ENCODE measurements around the gene WDR93. TPM values are rescaled to one million over a fixed set of nuclear protein-coding genes. Genes with fewer than 3 reads are reported as not detected.
A peak's percentile ranks its signal among the peaks of the same experiment; 100 is the strongest.

Gene WDR93
- total and polyA plus RNA-seq, 8 donors: 0.09 to 0.92 (median 0.15) TPM; not detected in 1

DNA sequence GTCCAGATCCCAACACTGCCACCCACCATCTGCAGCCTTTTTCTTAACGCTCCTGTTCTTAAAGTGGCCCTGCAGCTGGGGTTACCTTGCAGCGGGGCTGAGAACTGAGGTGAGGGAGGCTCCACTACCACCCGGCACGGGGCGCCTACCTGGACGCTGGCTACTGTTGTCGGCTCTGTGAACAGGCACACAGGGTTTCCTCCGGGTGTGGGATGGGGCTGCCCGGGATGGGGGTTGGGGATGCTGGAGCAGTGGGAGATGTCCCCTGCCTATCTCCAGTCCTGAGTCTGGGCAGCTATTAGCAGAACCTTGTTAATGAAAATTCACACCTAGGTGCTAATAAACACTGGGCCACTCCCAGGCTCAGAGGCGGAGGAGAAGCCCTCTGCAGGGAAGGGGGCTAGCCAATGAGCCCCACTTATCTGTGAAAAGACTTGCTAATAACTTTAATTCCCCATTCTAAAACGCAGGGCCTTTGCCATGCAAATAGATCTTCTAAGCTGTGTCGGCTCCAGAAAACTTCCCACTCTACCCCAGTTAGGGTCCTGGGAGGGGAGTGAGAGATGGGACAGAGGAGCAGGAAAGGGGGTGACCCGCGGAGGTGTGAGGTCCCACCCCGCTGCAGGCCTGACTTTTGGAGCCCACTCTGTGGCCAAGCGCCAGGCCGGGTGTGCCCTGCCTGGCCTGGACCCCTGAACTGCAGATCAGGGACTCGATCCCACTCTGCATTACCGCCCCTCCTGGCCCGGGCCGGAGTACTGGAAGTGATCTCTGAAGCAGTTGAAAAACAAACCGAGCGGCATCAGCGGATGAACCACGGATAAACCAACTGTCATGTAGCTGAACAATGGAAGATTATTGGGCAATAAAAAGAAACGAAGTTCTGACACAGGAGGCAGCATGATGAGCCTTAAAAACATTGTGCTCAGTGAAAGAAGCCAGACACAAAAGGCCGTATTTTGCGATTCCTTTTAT is 57.4 kb downstream of the WDR93 start:
- FAIRE-seq: no peak
- H3K9me3 ChIP-seq: no peaks in the 10 kb centered on the region
- H3K27ac ChIP-seq: no peak overlapping the region
- TF ChIP-seq, protein P1, sequence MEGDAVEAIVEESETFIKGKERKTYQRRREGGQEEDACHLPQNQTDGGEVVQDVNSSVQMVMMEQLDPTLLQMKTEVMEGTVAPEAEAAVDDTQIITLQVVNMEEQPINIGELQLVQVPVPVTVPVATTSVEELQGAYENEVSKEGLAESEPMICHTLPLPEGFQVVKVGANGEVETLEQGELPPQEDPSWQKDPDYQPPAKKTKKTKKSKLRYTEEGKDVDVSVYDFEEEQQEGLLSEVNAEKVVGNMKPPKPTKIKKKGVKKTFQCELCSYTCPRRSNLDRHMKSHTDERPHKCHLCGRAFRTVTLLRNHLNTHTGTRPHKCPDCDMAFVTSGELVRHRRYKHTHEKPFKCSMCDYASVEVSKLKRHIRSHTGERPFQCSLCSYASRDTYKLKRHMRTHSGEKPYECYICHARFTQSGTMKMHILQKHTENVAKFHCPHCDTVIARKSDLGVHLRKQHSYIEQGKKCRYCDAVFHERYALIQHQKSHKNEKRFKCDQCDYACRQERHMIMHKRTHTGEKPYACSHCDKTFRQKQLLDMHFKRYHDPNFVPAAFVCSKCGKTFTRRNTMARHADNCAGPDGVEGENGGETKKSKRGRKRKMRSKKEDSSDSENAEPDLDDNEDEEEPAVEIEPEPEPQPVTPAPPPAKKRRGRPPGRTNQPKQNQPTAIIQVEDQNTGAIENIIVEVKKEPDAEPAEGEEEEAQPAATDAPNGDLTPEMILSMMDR (IDR thresholded peaks at IDR 0.05): no peak
- H3K4me3 ChIP-seq: no peak overlapping the region
- no peak for ATAC-seq
- no peaks in the 10 kb centered on the region for H3K27me3 ChIP-seq
- DNase-seq: peak in 2 of 6 donors; percentile 38 to 52
- H3K4me1 ChIP-seq: peaks cover 5 to 13% (median 11%) of the 10 kb centered on the region in 3 donors
- no peaks in the 10 kb centered on the region for H3K36me3 ChIP-seq
- intact Hi-C loops (cut with DNase I): no loop called here
- WGBS, 2 donors: 84 to 85% methylated on average over 28 of the region's 28 CpGs

DNA sequence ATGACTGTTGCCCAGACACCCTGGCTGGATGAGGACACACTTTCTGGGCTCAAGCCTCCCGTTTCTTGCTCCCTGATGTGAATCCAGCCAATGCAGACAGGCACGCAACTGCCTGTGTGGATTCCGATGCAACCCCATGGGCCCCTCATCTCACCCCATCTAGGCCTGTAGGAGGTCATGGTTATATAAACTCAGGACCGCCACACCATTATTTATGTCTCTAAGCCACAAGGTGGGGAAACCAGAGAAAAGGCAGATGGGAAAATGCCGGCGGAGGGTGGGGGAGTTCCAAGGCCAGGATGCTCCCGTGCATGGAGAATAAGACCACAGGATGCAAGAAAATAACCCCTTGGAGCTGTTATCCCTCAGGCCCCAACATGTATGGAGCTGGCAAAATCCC is 58.4 kb downstream of the WDR93 start:
- TF ChIP-seq, protein P1 (IDR thresholded peaks at IDR 0.05): no peak
- intact Hi-C loops (cut with DNase I): no loop called here
- no peak overlapping the region for H3K4me3 ChIP-seq
- no peak overlapping the region for H3K27ac ChIP-seq
- no peak for DNase-seq
- no peak for FAIRE-seq
- ATAC-seq: no peak
- H3K36me3 ChIP-seq: no peaks in the 10 kb centered on the region
- H3K27me3 ChIP-seq: no peaks in the 10 kb centered on the region
- 91 to 92% methylated on average over 7 of the region's 7 CpGs for WGBS, 2 donors
- peaks cover 5 to 13% (median 11%) of the 10 kb centered on the region in 3 donors for H3K4me1 ChIP-seq
- no peaks in the 10 kb centered on the region for H3K9me3 ChIP-seq

DNA sequence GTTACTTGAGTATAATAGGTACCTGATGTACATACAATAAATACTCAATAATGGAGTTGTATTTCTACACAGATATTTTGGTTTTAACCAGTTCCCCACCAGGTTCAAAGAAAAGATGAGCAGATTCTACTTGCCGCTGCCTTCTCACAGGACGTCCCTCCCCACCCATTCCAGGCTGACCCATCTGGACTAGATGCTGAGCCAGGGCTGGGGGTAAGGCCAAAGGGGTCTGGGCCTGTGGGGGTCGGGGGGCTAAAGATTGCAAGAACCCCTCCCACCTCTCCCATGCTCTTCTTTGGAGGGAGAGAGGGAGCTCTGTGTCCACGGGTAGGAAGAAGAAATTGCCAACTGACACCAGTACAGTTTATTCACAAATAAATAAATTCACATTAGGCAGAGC is 58.9 kb downstream of the WDR93 start:
- H3K27ac ChIP-seq: no peak overlapping the region
- 68 to 70% methylated on average over 4 of the region's 4 CpGs for WGBS, 2 donors
- peak overlapping the region in 2 of 4 donors; percentile 57 to 67 for H3K4me3 ChIP-seq
- no peak for ATAC-seq
- H3K4me1 ChIP-seq: peaks cover 5 to 13% (median 11%) of the 10 kb centered on the region in 3 donors
- TF ChIP-seq, protein P1 (IDR thresholded peaks at IDR 0.05): no peak
- no peak for DNase-seq
- no peaks in the 10 kb centered on the region for H3K9me3 ChIP-seq
- no peaks in the 10 kb centered on the region for H3K27me3 ChIP-seq
- intact Hi-C loops (cut with DNase I): no loop called here
- FAIRE-seq: no peak
- H3K36me3 ChIP-seq: no peaks in the 10 kb centered on the region

DNA sequence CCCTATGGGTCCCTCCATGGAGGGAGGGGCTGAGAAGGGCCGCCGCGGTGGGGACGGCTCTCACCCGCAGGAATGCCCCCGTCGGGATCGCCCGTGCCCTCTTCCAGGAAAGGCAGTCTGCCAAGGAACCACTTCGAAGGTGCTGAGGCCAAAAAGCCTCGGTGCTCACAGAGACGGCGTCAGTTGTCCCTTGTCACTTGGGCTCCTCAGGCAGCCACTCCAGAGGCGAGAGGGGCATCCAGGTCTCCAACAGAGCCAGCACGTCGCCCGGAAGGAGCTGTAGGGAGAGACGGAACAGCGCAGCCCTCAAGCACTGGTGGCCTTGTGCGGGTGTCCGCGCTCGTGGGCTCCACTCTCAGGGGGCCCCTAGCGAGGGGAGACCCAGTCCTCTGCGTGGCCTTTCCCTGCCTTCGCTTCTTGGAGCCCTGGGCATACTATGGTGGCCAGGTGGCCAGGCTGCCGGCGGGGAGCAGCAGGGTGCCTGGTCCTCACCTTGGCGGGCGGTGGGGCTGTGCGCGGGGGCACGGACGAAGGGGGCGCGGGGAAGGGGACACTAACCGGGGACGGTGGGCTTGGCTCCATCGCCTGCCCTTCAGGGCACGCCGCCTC is 59.4 kb downstream of the WDR93 start:
- TF ChIP-seq, protein P1 (IDR thresholded peaks at IDR 0.05): no peak
- ATAC-seq (peak; percentile 9 to 39 (median 22)), DNase-seq (peak in 4 of 6 donors; percentile 48 to 86 (median 64)), FAIRE-seq (no peak)
- Histone ChIP-seq H3K27me3 (no peaks in the 10 kb centered on the region), H3K4me3 (peak overlapping the region; percentile 33 to 67 (median 56)), H3K4me1 (peaks cover 5 to 13% (median 11%) of the 10 kb centered on the region in 3 donors), H3K36me3 (no peaks in the 10 kb centered on the region), H3K9me3 (no peaks in the 10 kb centered on the region), H3K27ac (peak overlapping the region in 3 of 4 donors; percentile 64 to 80 (median 72))
- intact Hi-C loops (cut with DNase I): loop anchor here in 1 of 3 donors (10.0 kb wide), 1 partner anchor 125 kb away; no protein-coding TSS in a partner anchor
- WGBS, 2 donors: 4 to 6% methylated on average over 36 to 41 of the region's 41 CpGs
